ENCODE data around the gene CACNA1C. TPM values are rescaled to one million over a fixed set of nuclear protein-coding genes. Genes with fewer than 3 reads are reported as not detected.

The CACNA1C gene
- total RNA-seq, 4 donors from 2014 or later: 3.8 to 13.6 (median 5.7) TPM

GRCh38 chr12:2242216-2242615 lies 189.4 kb downstream of the CACNA1C start:
- ATAC-seq (ENCODE audit: low FRiP score) (no peak), DNase-seq (ENCODE audit: low spot score) (no peak)
- TF ChIP-seq CTCF (IDR thresholded peaks at IDR 0.05): no peak

GRCh38 chr12:2242816-2243215 lies 190.0 kb downstream of the CACNA1C start:
- no peak for DNase-seq (ENCODE audit: low spot score)
- no peak for TF ChIP-seq CTCF (IDR thresholded peaks at IDR 0.05)
- ATAC-seq (ENCODE audit: low FRiP score): no peak

GRCh38 chr12:2243275-2243674 lies 190.5 kb downstream of the CACNA1C start:
- DNase-seq (ENCODE audit: low spot score) (no peak), ATAC-seq (ENCODE audit: low FRiP score) (no peak)
- no peak for TF ChIP-seq CTCF (IDR thresholded peaks at IDR 0.05)

GRCh38 chr12:2244013-2244861 lies 191.4 kb downstream of the CACNA1C start:
- TF ChIP-seq CTCF (IDR thresholded peaks at IDR 0.05): no peak
- DNase-seq (ENCODE audit: low spot score): no peak
- no peak for ATAC-seq (ENCODE audit: low FRiP score)

GRCh38 chr12:2246358-2246757 lies 193.6 kb downstream of the CACNA1C start:
- no peak for ATAC-seq (ENCODE audit: low FRiP score)
- no peak for DNase-seq (ENCODE audit: low spot score)
- TF ChIP-seq CTCF (IDR thresholded peaks at IDR 0.05): no peak

GRCh38 chr12:2247120-2247519 lies 194.3 kb downstream of the CACNA1C start:
- DNase-seq (ENCODE audit: low spot score) (no peak), ATAC-seq (ENCODE audit: low FRiP score) (no peak)
- no peak for TF ChIP-seq CTCF (IDR thresholded peaks at IDR 0.05)

GRCh38 chr12:2247596-2247995 lies 194.8 kb downstream of the CACNA1C start:
- no peak for TF ChIP-seq CTCF (IDR thresholded peaks at IDR 0.05)
- no peak for DNase-seq (ENCODE audit: low spot score)
- ATAC-seq (ENCODE audit: low FRiP score): no peak
